NCI-H2196 (cell line): ENCODE results near the gene AGBL2.

ENCODE experiments used
- DNase-seq: peaks from one replicate; lab custom pipeline; 2025; ENCODE audit not compliant: unreplicated experiment; lab: John Stamatoyannopoulos, UW

Gene AGBL2

GRCh38 chr11:47631473-47631872 is 83.7 kb downstream of the AGBL2 start:
- DNase-seq: no peak

DNA sequence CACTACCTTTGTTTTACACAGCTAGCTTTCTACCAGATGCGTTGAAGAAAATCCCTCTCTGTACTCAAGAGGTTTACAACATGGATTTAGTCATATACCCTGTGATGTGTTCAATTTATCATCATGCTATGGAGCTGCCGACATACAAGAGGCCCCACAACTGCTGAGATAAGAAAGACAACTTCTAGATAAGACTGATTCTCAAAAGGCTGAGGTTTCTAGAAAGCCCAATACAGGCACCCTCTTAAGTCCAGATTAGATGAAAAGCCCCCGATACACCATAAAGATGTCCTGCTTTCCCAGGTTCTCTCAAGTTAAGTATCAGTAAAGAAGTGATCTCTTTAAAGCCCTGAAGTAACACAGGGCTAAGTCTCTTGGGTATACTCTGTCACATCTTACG is 87.1 kb downstream of the AGBL2 start:
- DNase-seq: no peak

DNA sequence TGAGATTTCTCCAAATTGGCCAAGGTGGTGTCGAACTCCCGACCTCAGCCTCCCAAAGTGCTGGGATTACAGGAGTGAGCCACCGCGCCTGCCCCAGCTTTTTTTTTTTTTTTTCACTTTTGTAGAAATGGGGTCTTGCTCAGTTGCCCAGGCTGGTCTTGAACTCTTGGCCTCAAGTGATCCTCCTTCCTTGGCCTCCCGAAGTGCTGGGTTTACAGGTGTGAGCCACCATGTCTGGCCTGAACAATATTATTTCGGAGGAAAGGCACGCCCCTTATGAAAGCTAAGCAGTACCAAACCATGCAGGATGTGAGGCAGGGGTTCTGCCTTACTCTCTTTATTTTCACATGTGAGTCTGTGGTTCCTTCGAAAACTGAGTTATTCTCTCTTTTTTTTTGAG is 88.9 kb downstream of the AGBL2 start:
- DNase-seq: no peak

DNA sequence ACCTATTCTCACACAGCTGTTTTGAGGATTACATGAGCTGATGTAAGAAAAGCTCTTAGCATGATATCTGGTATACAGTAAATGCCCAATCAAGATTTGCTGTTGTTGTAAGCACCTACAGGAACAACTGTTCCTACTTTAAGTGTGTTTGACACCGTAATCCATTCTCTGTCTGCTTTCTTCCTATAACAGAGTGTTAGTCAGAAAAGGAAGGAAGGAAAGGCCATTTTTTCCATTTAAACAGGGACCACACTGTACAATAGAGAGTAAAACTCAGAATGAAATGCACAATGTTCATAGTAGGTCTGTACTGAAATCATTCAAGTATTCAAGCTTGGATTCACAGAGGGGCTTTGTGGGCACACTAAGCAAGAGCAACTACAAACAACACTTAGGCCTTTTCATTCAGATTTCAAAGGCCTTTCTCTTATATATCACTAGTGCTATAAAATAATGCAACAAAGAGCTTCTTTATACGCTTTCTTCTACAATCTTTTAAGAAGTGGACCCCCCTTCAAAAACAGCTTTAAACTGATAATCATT is 94.3 kb downstream of the AGBL2 start:
- no peak for DNase-seq

DNA sequence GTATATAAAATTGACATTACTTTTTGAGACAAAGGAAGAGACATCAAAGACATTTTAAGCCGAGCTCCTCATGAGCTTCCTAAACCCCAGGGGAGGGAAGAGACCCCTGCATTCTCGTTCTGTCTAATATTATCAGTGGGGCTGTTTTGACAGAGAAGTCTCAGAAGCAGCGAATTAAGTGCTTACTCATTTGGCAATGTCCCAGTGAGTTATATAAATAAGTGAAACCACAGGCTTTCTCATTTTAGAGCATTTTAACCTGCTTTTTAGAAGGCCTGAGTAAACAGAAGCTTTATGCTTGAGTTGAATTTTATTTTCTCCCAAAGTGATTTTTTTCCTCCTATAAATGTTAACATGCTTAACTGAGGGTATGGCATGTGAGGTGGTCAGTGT is 97.8 kb downstream of the AGBL2 start:
- DNase-seq: no peak

DNA sequence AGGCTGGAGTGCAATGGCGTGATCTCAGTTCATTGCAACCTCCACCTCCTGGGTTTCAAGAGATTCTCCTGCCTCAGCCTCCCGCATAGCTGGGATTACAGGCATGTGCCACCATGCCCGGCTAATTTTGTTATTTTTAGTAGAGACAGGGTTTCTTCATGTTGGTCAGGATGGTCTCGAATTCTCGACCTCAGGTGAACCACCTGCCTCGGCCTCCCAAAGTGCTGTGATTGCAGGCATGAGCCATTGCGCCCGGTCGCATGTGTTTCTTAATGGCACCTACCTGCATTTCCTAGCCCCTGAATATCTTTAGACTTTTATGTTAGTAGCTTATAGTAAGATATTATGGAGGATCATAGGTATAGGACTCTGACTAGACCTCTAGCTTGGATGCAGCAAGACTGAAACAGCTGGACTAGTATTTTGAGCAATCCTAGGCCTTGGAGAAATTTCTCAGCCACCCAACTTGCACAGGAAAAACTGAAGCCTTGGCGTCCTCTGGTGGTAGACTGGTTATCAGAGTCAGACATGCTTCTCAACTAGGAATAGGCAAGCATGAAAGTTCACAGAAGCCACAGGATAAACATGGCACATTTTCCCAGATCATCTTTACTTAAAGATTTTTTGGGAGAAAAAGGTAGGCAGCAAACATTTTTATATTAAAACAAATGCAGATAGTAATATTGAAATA is 98.3 kb downstream of the AGBL2 start:
- DNase-seq: peak; percentile 50

DNA sequence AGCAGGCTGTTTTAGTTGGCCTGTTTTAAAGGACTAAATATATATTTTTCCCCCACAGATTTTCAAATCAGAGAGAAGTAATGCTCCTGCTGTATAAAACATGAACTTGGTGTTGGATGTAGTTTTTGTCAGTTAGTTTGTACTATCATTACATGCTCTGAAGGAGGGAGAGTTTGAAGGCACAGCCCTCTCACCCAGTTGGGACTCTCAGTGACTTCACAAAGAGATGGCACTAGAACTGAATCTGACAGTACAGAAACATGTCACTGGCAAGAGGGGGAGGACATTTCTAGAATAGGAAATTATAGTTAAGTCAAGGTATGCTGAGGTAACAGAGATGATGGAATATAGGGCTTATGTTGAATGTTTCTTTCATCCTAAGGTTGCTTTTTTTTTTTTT is 99.9 kb downstream of the AGBL2 start:
- DNase-seq: no peak

DNA sequence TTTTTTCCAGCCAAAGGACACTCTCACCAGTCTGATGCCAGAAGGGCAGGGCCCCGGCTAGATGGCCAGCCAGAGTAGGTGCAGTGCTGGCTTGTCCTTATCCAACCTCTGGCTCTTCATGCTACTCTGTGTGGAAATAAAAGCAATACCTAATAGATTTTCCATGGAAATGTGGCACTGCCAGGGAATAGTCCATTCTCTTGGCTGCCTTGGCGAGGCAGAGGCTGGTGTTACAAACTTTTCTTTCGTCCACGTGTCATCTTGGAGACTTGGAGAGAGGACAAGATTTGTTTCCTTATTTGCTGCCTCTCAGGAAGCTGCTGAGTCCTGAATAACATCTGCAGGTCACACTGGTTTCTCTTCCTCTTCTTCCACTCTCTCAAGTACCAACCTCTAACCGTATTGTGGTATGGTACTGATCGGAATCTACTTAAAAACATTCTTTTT is 103.8 kb downstream of the AGBL2 start:
- no peak for DNase-seq

DNA sequence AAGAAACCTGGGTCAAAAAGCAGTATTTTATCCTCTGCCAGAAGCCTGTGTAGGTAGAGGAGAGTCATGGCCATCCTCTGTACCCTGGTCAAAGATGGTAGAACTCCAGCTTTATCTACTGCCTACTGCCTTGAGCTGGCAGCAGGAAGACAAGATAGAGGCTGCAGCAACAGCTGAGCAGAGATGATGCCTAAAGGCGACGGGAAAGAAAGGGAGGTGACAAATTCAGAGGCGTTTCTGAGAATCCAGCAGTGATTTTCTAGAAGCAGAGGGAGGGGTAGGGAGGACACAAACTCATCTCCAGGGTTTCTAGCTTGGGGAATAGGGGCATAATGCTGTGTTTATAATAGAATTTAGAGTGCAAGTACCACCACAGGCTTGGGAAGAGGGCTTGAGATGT is 105.5 kb downstream of the AGBL2 start:
- DNase-seq: no peak
